UCSD-AML1 (cell line): ENCODE results near the gene NLRP2B.
"Not testable (repeated sequence)": the region's sequence is repeated elsewhere in the genome, so short reads cannot be mapped to it uniquely, and the experiment has no call there.

ENCODE experiments used
- DNase-seq: peaks from one replicate; lab custom pipeline; 2025; ENCODE audit not compliant: unreplicated experiment; lab: John Stamatoyannopoulos, UW

Gene NLRP2B

GRCh38 chrX:57680160-57680559 is at the start of gene NLRP2B:
NLRP2B (minus strand) TSS chrX:57680260.
- DNase-seq: no peak

GRCh38 chrX:57725995-57726394 is 45.9 kb upstream of the NLRP2B start:
- not testable (repeated sequence) for DNase-seq

GRCh38 chrX:57681341-57681740 is 1.3 kb upstream of the NLRP2B start:
- no peak for DNase-seq

- DNase-seq: no peak
These were observed 1.2 kb downstream of the NLRP2B start for GRCh38 chrX:57678686-57679428.

GRCh38 chrX:57677132-57677858 is 2.8 kb downstream of the NLRP2B start:
- DNase-seq: no peak

GRCh38 chrX:57675320-57675719 is 4.7 kb downstream of the NLRP2B start:
- no peak for DNase-seq

GRCh38 chrX:57674861-57675260 is 5.2 kb downstream of the NLRP2B start:
- no peak for DNase-seq

GRCh38 chrX:57669961-57670360 is 10.1 kb downstream of the NLRP2B start:
- DNase-seq: no peak

- no peak for DNase-seq
These were observed 13.1 kb downstream of the NLRP2B start for GRCh38 chrX:57667010-57667409.

GRCh38 chrX:57655065-57655464 is 25.0 kb downstream of the NLRP2B start:
- DNase-seq: no peak

GRCh38 chrX:57652705-57653104 is 27.4 kb downstream of the NLRP2B start:
- no peak for DNase-seq

GRCh38 chrX:57651169-57651919 is 28.7 kb downstream of the NLRP2B start:
- DNase-seq: no peak

GRCh38 chrX:57647020-57647419 is 33.0 kb downstream of the NLRP2B start:
- no peak for DNase-seq

GRCh38 chrX:57643698-57644097 is 36.4 kb downstream of the NLRP2B start:
- DNase-seq: no peak

- DNase-seq: no peak
These were observed 38.7 kb downstream of the NLRP2B start for GRCh38 chrX:57641338-57641737.

- no peak for DNase-seq
These were observed 39.4 kb downstream of the NLRP2B start for GRCh38 chrX:57640674-57641016.

GRCh38 chrX:57629438-57629837 is 50.6 kb downstream of the NLRP2B start:
- not testable (repeated sequence) for DNase-seq
